GM12875 (cell line): ENCODE data around the gene RNGTT.

Source experiments
- H3K4me3 ChIP-seq: one replicate; pipeline ENCODE4 v1.5.1; 2011; ENCODE audit warnings: low read depth, low read length, control low read depth
- CTCF ChIP-seq: IDR thresholded peaks from 2 replicates; pipeline ENCODE4 v1.5.1; 2011; ENCODE audit warnings: low read depth, mild to moderate bottlenecking, control low read depth, inconsistent platforms, low read length, moderate library complexity, borderline replicate concordance; ENCODE audit not compliant: insufficient read depth

The RNGTT gene

GRCh38 chr6:88963139-88964090 lies at the start of gene RNGTT:
Gene RNGTT (minus strand): TSS chr6:88963618. CDS start chr6:88963409, 209 bp downstream.
- TF ChIP-seq CTCF: no peak
- peak within 1 kb of the TSS; percentile 85 for H3K4me3 ChIP-seq

GRCh38 chr6:89011436-89011835 lies 48.0 kb upstream of the RNGTT start:
- TF ChIP-seq CTCF: no peak
- H3K4me3 ChIP-seq: no peak overlapping the region

GRCh38 chr6:89010825-89011224 lies 47.4 kb upstream of the RNGTT start:
- H3K4me3 ChIP-seq: no peak overlapping the region
- no peak for TF ChIP-seq CTCF

- no peak overlapping the region for H3K4me3 ChIP-seq
Observed at GRCh38 chr6:89009624-89010059, 46.2 kb upstream of the RNGTT start.

GRCh38 chr6:89008815-89009374 lies 45.5 kb upstream of the RNGTT start:
- no peak for TF ChIP-seq CTCF

More at GRCh38 chr6:89009624-89010059, 46.2 kb upstream of the RNGTT start:
- TF ChIP-seq CTCF: no peak

GRCh38 chr6:89008001-89008814 lies 44.8 kb upstream of the RNGTT start:
- no peak overlapping the region for H3K4me3 ChIP-seq
- TF ChIP-seq CTCF: no peak

More at GRCh38 chr6:89008815-89009374, 45.5 kb upstream of the RNGTT start:
- H3K4me3 ChIP-seq: no peak overlapping the region
